OCI-LY1 (cell line): ENCODE measurements around the gene MGME1.
A peak's percentile ranks its signal among the peaks of the same experiment; 100 is the strongest.

Source experiments
- H2AFZ ChIP-seq: fragments of 200-600 bp; sonication (generic), shearing (Covaris generic); 2 replicates; pipeline ENCODE4 v1.6.0; 2014; ENCODE audit warnings: antibody characterized with exemption, mild to moderate bottlenecking, low read length
- H3F3A ChIP-seq: fragments of 200-600 bp; sonication (generic), shearing (Covaris generic); 2 replicates; pipeline ENCODE4 v1.6.0; 2014; ENCODE audit warnings: mild to moderate bottlenecking, antibody characterized with exemption, low read length, moderate library complexity; ENCODE audit not compliant: insufficient read depth
- H3K27ac ChIP-seq: fragments of 200-600 bp; sonication (generic); 2 replicates; pipeline ENCODE4 v1.5.1; 2014; ENCODE audit warnings: low read length, mixed run types, mild to moderate bottlenecking, low read depth; ENCODE audit not compliant: poor library complexity, severe bottlenecking
- H3K27me3 ChIP-seq: fragments of 200-600 bp; sonication (generic); 2 replicates; pipeline ENCODE4 v1.6.0; 2014; ENCODE audit warnings: antibody characterized with exemption, mild to moderate bottlenecking, low read length, moderate library complexity; ENCODE audit not compliant: insufficient read depth
- H3K36me3 ChIP-seq: fragments of 200-600 bp; sonication (generic); 2 replicates; pipeline ENCODE4 v1.6.1; 2014; ENCODE audit warnings: mild to moderate bottlenecking, antibody characterized with exemption, low read length, moderate library complexity, mixed read lengths; ENCODE audit not compliant: insufficient read depth
- H3K4me1 ChIP-seq: fragments of 200-600 bp; sonication (generic); 2 replicates; pipeline ENCODE4 v1.5.1; 2014; ENCODE audit warnings: mild to moderate bottlenecking, low read length, moderate library complexity; ENCODE audit not compliant: insufficient read depth, severe bottlenecking
- H3K4me2 ChIP-seq: fragments of 200-600 bp; sonication (generic), shearing (Covaris generic); 2 replicates; pipeline ENCODE4 v1.6.1; 2014; ENCODE audit warnings: low read length
- H3K4me3 ChIP-seq: fragments of 200-600 bp; sonication (generic); 2 replicates; pipeline ENCODE4 v1.5.1; 2014; ENCODE audit warnings: low read length, low read depth, mild to moderate bottlenecking, mixed read lengths; ENCODE audit not compliant: poor library complexity, severe bottlenecking
- H3K79me2 ChIP-seq: fragments of 200-600 bp; shearing (Covaris generic); 2 replicates; pipeline ENCODE4 v1.6.1; 2016; ENCODE audit warnings: mixed run types, low read length, mixed read lengths; ENCODE audit not compliant: insufficient read depth
- H3K9ac ChIP-seq: fragments of 200-600 bp; sonication (generic), shearing (Covaris generic); 2 replicates; pipeline ENCODE4 v1.6.1; 2014; ENCODE audit warnings: mild to moderate bottlenecking, low read length, mixed read lengths
- H3K9me2 ChIP-seq: fragments of 200-600 bp; sonication (generic), shearing (Covaris generic); 2 replicates; pipeline ENCODE4 v1.6.1; 2014; ENCODE audit warnings: low read depth, mild to moderate bottlenecking, low read length, mixed read lengths
- H3K9me3 ChIP-seq: fragments of 200-600 bp; shearing (Covaris generic); 2 replicates; pipeline ENCODE4 v1.6.1; 2014; ENCODE audit warnings: low read length, mixed read lengths
- H4K20me1 ChIP-seq: fragments of 200-600 bp; sonication (generic), shearing (Covaris generic); 2 replicates; pipeline ENCODE4 v1.6.0; 2016; ENCODE audit warnings: mild to moderate bottlenecking, low read length; ENCODE audit not compliant: insufficient read depth
- CTCF ChIP-seq: fragments of 200-600 bp; sonication (generic), shearing (Covaris generic); IDR thresholded peaks from 2 replicates; pipeline ENCODE4 v1.5.1; 2017; ENCODE audit warnings: mild to moderate bottlenecking, antibody characterized with exemption, low read length, moderate library complexity, mixed read lengths
- EZH2 ChIP-seq: fragments of 200-600 bp; sonication (generic), shearing (Covaris generic); IDR thresholded peaks from 2 replicates; pipeline ENCODE4 v1.8.0; 2017; ENCODE audit warnings: borderline replicate concordance, mixed run types, mild to moderate bottlenecking, antibody characterized with exemption, low read length, moderate library complexity, mixed read lengths

The MGME1 gene

GRCh38 chr20:17936286-17936760 is 32.5 kb upstream of the MGME1 start:
- Histone ChIP-seq H3K9me3 (no peaks in the 10 kb centered on the region), H3F3A (no peaks in the 10 kb centered on the region), H3K9me2 (no peaks in the 10 kb centered on the region), H3K27me3 (no peaks in the 10 kb centered on the region), H3K9ac (no peak overlapping the region), H3K27ac (no peak overlapping the region), H2AFZ (no peak overlapping the region), H3K4me2 (no peak overlapping the region), H3K4me3 (no peak overlapping the region), H4K20me1 (no peaks in the 10 kb centered on the region), H3K36me3 (peaks cover 12% of the 10 kb centered on the region), H3K4me1 (no peaks in the 10 kb centered on the region), H3K79me2 (no peaks in the 10 kb centered on the region)
- TF ChIP-seq CTCF: no peak
- no peak for TF ChIP-seq EZH2

GRCh38 chr20:17936761-17937732 is 31.8 kb upstream of the MGME1 start:
- Histone ChIP-seq H3K9me2 (no peaks in the 10 kb centered on the region), H2AFZ (no peak overlapping the region), H4K20me1 (no peaks in the 10 kb centered on the region), H3F3A (no peaks in the 10 kb centered on the region), H3K4me2 (no peak overlapping the region), H3K4me3 (no peak overlapping the region), H3K9ac (no peak overlapping the region), H3K36me3 (peaks cover 19% of the 10 kb centered on the region), H3K79me2 (no peaks in the 10 kb centered on the region), H3K27ac (no peak overlapping the region), H3K9me3 (no peaks in the 10 kb centered on the region), H3K27me3 (no peaks in the 10 kb centered on the region), H3K4me1 (no peaks in the 10 kb centered on the region)
- no peak for TF ChIP-seq CTCF
- TF ChIP-seq EZH2: no peak

DNA sequence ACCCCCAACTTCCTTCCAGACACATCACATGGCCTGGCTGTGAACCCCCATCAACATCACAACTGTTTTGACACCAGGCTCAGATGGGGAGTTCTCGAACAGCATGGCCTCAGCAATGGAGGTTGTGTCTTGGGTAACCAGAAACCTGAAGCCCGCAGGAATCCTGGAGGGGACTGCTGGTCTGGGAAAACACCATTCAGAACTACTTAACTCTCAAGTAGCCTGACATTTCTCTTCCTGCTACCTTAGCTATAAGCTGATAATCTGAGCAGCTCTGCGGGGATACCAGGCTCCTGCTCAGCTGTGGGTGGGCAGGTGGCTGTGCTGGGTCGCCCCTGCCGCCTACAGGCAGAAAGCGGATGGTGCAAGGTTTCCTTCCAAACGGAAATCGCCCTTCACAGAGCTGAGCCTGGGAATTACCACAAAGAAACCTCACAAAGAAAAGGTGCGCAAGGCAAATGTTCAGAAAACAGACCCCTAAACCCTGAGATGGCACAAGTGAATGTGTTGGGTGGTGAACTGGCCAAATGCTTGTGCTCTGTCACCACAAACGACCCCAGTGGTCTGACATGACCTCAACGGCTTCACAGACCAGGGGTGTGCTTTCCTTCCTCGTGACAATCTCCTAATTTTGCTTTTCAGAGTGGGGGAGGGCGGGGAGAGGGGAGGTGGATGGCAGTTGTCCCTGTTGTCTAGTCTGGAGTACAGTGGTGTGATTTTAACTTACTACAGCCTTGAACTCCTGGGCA is 29.8 kb upstream of the MGME1 start:
- Histone ChIP-seq H3K4me3 (no peak overlapping the region), H3K27me3 (no peaks in the 10 kb centered on the region), H3K36me3 (peaks cover 39% of the 10 kb centered on the region), H3K27ac (peak overlapping the region; percentile 42), H3F3A (no peaks in the 10 kb centered on the region), H3K9ac (no peak overlapping the region), H3K4me1 (peaks cover 11% of the 10 kb centered on the region), H4K20me1 (no peaks in the 10 kb centered on the region), H2AFZ (no peak overlapping the region), H3K9me2 (no peaks in the 10 kb centered on the region), H3K4me2 (no peak overlapping the region), H3K9me3 (no peaks in the 10 kb centered on the region), H3K79me2 (no peaks in the 10 kb centered on the region)
- no peak for TF ChIP-seq EZH2
- TF ChIP-seq CTCF: peak; percentile 89
